HG03064 (cell line): ENCODE results near the gene DCC.

Experiments
- ATAC-seq: cut with Tn5 transposase; IDR thresholded peaks from one replicate; pipeline ENCODE4 v1.9.1; 2021; ENCODE audit warnings: low read depth; ENCODE audit not compliant: unreplicated experiment

DCC gene

GRCh38 chr18:52670896-52671295 is 330.9 kb downstream of the DCC start:
- no peak for ATAC-seq

GRCh38 chr18:52678034-52678433 is 338.0 kb downstream of the DCC start:
- no peak for ATAC-seq

- no peak for ATAC-seq
Observed at GRCh38 chr18:52678551-52678950, 338.6 kb downstream of the DCC start.

GRCh38 chr18:52679354-52679753 is 339.4 kb downstream of the DCC start:
- ATAC-seq, result no peak

GRCh38 chr18:52682260-52682659 is 342.3 kb downstream of the DCC start:
- ATAC-seq, result no peak

GRCh38 chr18:52685316-52685715 is 345.3 kb downstream of the DCC start:
- ATAC-seq, result no peak

- ATAC-seq, result no peak
Observed at GRCh38 chr18:52691841-52692240, 351.8 kb downstream of the DCC start.

- ATAC-seq, result no peak
Observed at GRCh38 chr18:52694804-52695203, 354.8 kb downstream of the DCC start.

- ATAC-seq, result no peak
Observed at GRCh38 chr18:52700116-52700515, 360.1 kb downstream of the DCC start.

GRCh38 chr18:52700816-52701215 is 360.8 kb downstream of the DCC start:
- ATAC-seq, result no peak

GRCh38 chr18:52701219-52701935 is 361.4 kb downstream of the DCC start:
- ATAC-seq, result no peak

GRCh38 chr18:52715421-52715820 is 375.4 kb downstream of the DCC start:
- ATAC-seq, result no peak

GRCh38 chr18:52715991-52716390 is 376.0 kb downstream of the DCC start:
- ATAC-seq, result no peak

- ATAC-seq, result no peak
Observed at GRCh38 chr18:52716973-52717372, 377.0 kb downstream of the DCC start.

GRCh38 chr18:52722904-52723303 is 382.9 kb downstream of the DCC start:
- ATAC-seq, result no peak

GRCh38 chr18:52723550-52723970 is 383.6 kb downstream of the DCC start:
- ATAC-seq, result no peak

- no peak for ATAC-seq
Observed at GRCh38 chr18:52730972-52731619, 391.1 kb downstream of the DCC start.

GRCh38 chr18:52738946-52739345 is 398.9 kb downstream of the DCC start:
- ATAC-seq, result no peak

GRCh38 chr18:52746986-52747385 is 407.0 kb downstream of the DCC start:
- ATAC-seq, result no peak

- ATAC-seq, result no peak
Observed at GRCh38 chr18:52747869-52748268, 407.9 kb downstream of the DCC start.

- ATAC-seq, result no peak
Observed at GRCh38 chr18:52748343-52748742, 408.3 kb downstream of the DCC start.

- no peak for ATAC-seq
Observed at GRCh38 chr18:52749542-52749941, 409.5 kb downstream of the DCC start.
